HepG2 (cell line): ENCODE data around the gene RILPL1. TPM values are rescaled to one million over a fixed set of nuclear protein-coding genes. Genes with fewer than 3 reads are reported as not detected.

ENCODE experiments used
- AFF4 ChIP-seq: sonication (generic); formaldehyde crosslinking; IDR thresholded peaks from 2 replicates; pipeline ENCODE4 v1.4.0; 2020; ENCODE audit warnings: missing genetic modification reagents
- CHD4 ChIP-seq: fragments of 200-600 bp; sonication (generic); IDR thresholded peaks from 2 replicates; pipeline ENCODE4 v1.7.0; 2017; ENCODE audit warnings: mild to moderate bottlenecking, low read length, borderline replicate concordance
- DR1 ChIP-seq: sonication (generic); formaldehyde crosslinking; IDR thresholded peaks from 2 replicates; pipeline ENCODE4 v1.8.0; 2021; ENCODE audit warnings: mild to moderate bottlenecking, missing genetic modification reagents, inconsistent platforms
- ETV6 ChIP-seq: sonication (generic); formaldehyde crosslinking; conservative IDR thresholded peaks from 2 replicates; pipeline ENCODE4 v1.4.0; 2020; ENCODE audit warnings: missing genetic modification reagents
- HDAC2 ChIP-seq: sonication (generic); formaldehyde crosslinking; IDR thresholded peaks from 2 replicates; pipeline ENCODE4 v1.4.0; 2020; ENCODE audit warnings: missing genetic modification reagents
- HOXD1 ChIP-seq: sonication (generic); formaldehyde crosslinking; IDR thresholded peaks from 2 replicates; pipeline ENCODE4 v1.5.0; 2020; ENCODE audit warnings: missing genetic modification reagents
- KLF15 ChIP-seq: sonication (generic); formaldehyde crosslinking; IDR thresholded peaks from 2 replicates; pipeline ENCODE4 v1.8.1; 2023; ENCODE audit warnings: borderline replicate concordance, mild to moderate bottlenecking, inconsistent platforms, missing genetic modification reagents, mixed read lengths
- NFKB2 ChIP-seq: sonication (generic); formaldehyde crosslinking; IDR thresholded peaks from 2 replicates; pipeline ENCODE4 v1.4.0; 2020; ENCODE audit warnings: missing genetic modification reagents, borderline replicate concordance
- POLR2A ChIP-seq, 2 experiments: IDR thresholded peaks; 2 replicates each; pipeline ENCODE4 v1.6.1; 2011; ENCODE audit warnings: low read depth in 2 of 2, low read length in 2 of 2, mild to moderate bottlenecking in 1 of 2, moderate library complexity in 1 of 2; ENCODE audit not compliant: insufficient read depth in 1 of 2
- RFXANK ChIP-seq: IDR thresholded peaks from 2 replicates; pipeline ENCODE4 v1.6.1; 2016
- SIN3A ChIP-seq: IDR thresholded peaks from 2 replicates; pipeline ENCODE4 v1.6.1; 2011; ENCODE audit warnings: low read depth, mild to moderate bottlenecking, control low read depth, low read length, borderline replicate concordance
- SRSF1 ChIP-seq: fragments of 200-400 bp; formaldehyde crosslinking; optimal IDR thresholded peaks from 2 replicates; pipeline ENCODE3; 2017; ENCODE audit warnings: mild to moderate bottlenecking, low read depth, low read length, moderate library complexity
- TAF1 ChIP-seq: sonication (generic); formaldehyde crosslinking; IDR thresholded peaks from 2 replicates; pipeline ENCODE4 v1.4.0; 2020; ENCODE audit warnings: missing genetic modification reagents
- THAP9 ChIP-seq: sonication (generic); formaldehyde crosslinking; IDR thresholded peaks from 2 replicates; pipeline ENCODE4; 2020; ENCODE audit warnings: missing genetic modification reagents, mild to moderate bottlenecking, borderline replicate concordance
- ZFX ChIP-seq: sonication (generic); formaldehyde crosslinking; IDR thresholded peaks from 2 replicates; pipeline ENCODE4 v1.4.0; 2020; ENCODE audit warnings: mild to moderate bottlenecking, low read depth, missing genetic modification reagents, moderate library complexity
- ZNF280B ChIP-seq: sonication (generic); formaldehyde crosslinking; IDR thresholded peaks from 2 replicates; pipeline ENCODE4 v1.5.0; 2020; ENCODE audit warnings: missing genetic modification reagents, mild to moderate bottlenecking, borderline replicate concordance
- ZNF652 ChIP-seq: IDR thresholded peaks from 2 replicates; pipeline ENCODE4 v1.6.1; 2016; ENCODE audit warnings: low read depth, borderline replicate concordance
- ZNF660 ChIP-seq: sonication (generic); formaldehyde crosslinking; IDR thresholded peaks from 2 replicates; pipeline ENCODE4 v1.5.1; 2020; ENCODE audit warnings: mild to moderate bottlenecking, low read depth, missing genetic modification reagents, borderline replicate concordance
- ZNF740 ChIP-seq: sonication (generic); formaldehyde crosslinking; IDR thresholded peaks from 2 replicates; pipeline ENCODE4 v1.4.0; 2020; ENCODE audit warnings: missing genetic modification reagents
- polyA plus RNA-seq, 8 experiments: library from polyadenylated mRNA; depleted of rRNA in 3 of 8; stranded (reverse) in 7 of 8; unstranded in 1 of 8; fragments of >200 nt; fragmentation: Illumina TruSeq in 4 of 8; extraction: Trizol in 4 of 8; gene quantifications; 2 replicates each; pipeline versions ENCODE4 v1.2.1 to v1.2.3, GENCODE V29; 2011 to 2016; ENCODE audit warnings: low read depth in 4 of 8, missing spikeins in 1 of 8, mixed read lengths in 1 of 8; ENCODE audit not compliant: insufficient read depth in 1 of 8
- total RNA-seq, 5 experiments: library from RNA; depleted of rRNA; stranded (reverse); fragments of >200 nt; fragmentation: Illumina TruSeq; extraction: Trizol; gene quantifications; 2 replicates each; pipeline ENCODE4 v1.2.3, GENCODE V29; 2016; ENCODE audit warnings: low read depth in 1 of 5

RILPL1 gene
- total and polyA plus RNA-seq, 2 of the 13 experiments (the other 11 are each of a cell fraction or from before 2014, with no cell fraction given), result 5.8 to 28.4 TPM

GRCh38 chr12:123533672-123534643 is at the start of gene RILPL1 (continued):
- peak; percentile 33; the same call in 1 of the 2 replicates for TF ChIP-seq DR1 (CRISPR knock-in tag)
- no peak for TF ChIP-seq HOXD1
- TF ChIP-seq AFF4 (CRISPR knock-in tag), result no peak
- peak; percentile 31 for TF ChIP-seq SRSF1
- TF ChIP-seq NFKB2, result peak; percentile 32; the same call in 1 of the 2 replicates
- TF ChIP-seq ZFX (CRISPR knock-in tag), result peak; percentile 62
- peak; percentile 39; the same call in 1 of the 2 replicates for TF ChIP-seq THAP9 (CRISPR knock-in tag)
- no peak for TF ChIP-seq SIN3A
- no peak for TF ChIP-seq ETV6 (CRISPR knock-in tag)
- no peak for TF ChIP-seq KLF15 (CRISPR knock-in tag)
- TF ChIP-seq ZNF280B (CRISPR knock-in tag), result peak; percentile 10; the same call in 1 of the 2 replicates
- peak in 1 of 2 experiments; percentile 2; a peak in 1 of 4 replicates for TF ChIP-seq POLR2A (IDR thresholded peaks at IDR 0.05; ENCODE audit: insufficient read depth in 1 of 2, low read depth in 2 of 2, low read length in 2 of 2)
- TF ChIP-seq HDAC2 (CRISPR knock-in tag), result 0 out of 2 replicates have a peak, but pooled peaks have one; percentile 27
- TF ChIP-seq TAF1 (CRISPR knock-in tag), result peak; percentile 45; the same call in 1 of the 2 replicates
- TF ChIP-seq ZNF652, result no peak
- no peak for TF ChIP-seq ZNF660 (CRISPR knock-in tag)
- TF ChIP-seq CHD4, result no peak
- no peak for TF ChIP-seq RFXANK (CRISPR knock-in tag)
- TF ChIP-seq ZNF740 (CRISPR knock-in tag), result peak; percentile 88; the same call in 1 of the 2 replicates
